Endothelial cell of umbilical vein (primary cell): Measurements from ENCODE around the gene KHK. TPM values are rescaled to one million over a fixed set of nuclear protein-coding genes. Genes with fewer than 3 reads are reported as not detected.

Experiments
- BruUV-seq: library from RNA; stranded (reverse); fragments of 400-500 nt; replicated peaks from 2 replicates; lab custom pipeline; 2021; lab: Mats Ljungman, UMichigan
- CTCF ChIA-PET: fragments of 300-600, 350-600 bp; sonication (Branson Sonifier 250); formaldehyde crosslinking; loops from one replicate; lab custom pipeline; 2021; ENCODE audit warnings: antibody characterized with exemption, inconsistent platforms; lab: Charles Lee
- POLR2A ChIA-PET: fragments of 300-600, 350-600 bp; sonication (Branson Sonifier 250); formaldehyde crosslinking; loops from one replicate; lab custom pipeline; 2021; ENCODE audit warnings: antibody characterized with exemption, inconsistent platforms; lab: Charles Lee
- DNase-seq: peaks from one replicate; pipeline ENCODE4 v3.0.0-alpha.2; 2011; ENCODE audit warnings: low read depth, low spot score
- FAIRE-seq: peaks from 2 replicates; lab custom pipeline; 2011; peaks lifted over from hg19 to GRCh38; lab: Jason Lieb, UNC
- H2AFZ ChIP-seq: 2 replicates; pipeline ENCODE4 v1.6.0; 2012; ENCODE audit warnings: low read depth, low read length, control low read depth, inconsistent platforms
- H3K27ac ChIP-seq: 2 replicates; pipeline ENCODE4 v1.5.1; 2011; ENCODE audit warnings: low read depth, mild to moderate bottlenecking, control low read depth, low read length, moderate library complexity; ENCODE audit not compliant: insufficient read depth
- H3K27me3 ChIP-seq, 2 experiments: 2 replicates each; pipeline versions ENCODE4 v1.6.0 to v1.6.1; 2011; ENCODE audit warnings: low read length in 2 of 2, mixed read lengths in 1 of 2; ENCODE audit not compliant: control insufficient read depth in 2 of 2, insufficient read depth in 2 of 2
- H3K36me3 ChIP-seq, 2 experiments: 2 replicates in 1 of 2; 3 replicates in 1 of 2; pipeline ENCODE4 v1.5.1; 2011; ENCODE audit warnings: low read length in 2 of 2, mild to moderate bottlenecking in 1 of 2, moderate library complexity in 1 of 2; ENCODE audit not compliant: control insufficient read depth in 2 of 2, insufficient read depth in 2 of 2; ENCODE audit errors: extremely low read depth in 1 of 2
- H3K4me1 ChIP-seq: 3 replicates; pipeline ENCODE4 v1.5.1; 2011; ENCODE audit warnings: mild to moderate bottlenecking, low read length; ENCODE audit not compliant: control insufficient read depth, insufficient read depth; ENCODE audit errors: extremely low read depth
- H3K4me2 ChIP-seq: 2 replicates; pipeline ENCODE4 v1.6.1; 2011; ENCODE audit warnings: low read length, control low read depth, mixed read lengths; ENCODE audit not compliant: insufficient read depth
- H3K4me3 ChIP-seq, 3 experiments: fragments of 200-600 bp in 1 of 3; sonication (generic), shearing (Covaris generic) in 1 of 3; replicated peaks in 1 of 3; 2 replicates each; pipeline ENCODE4 v1.5.1; 2011 to 2016; ENCODE audit warnings: control low read depth in 3 of 3, low read length in 3 of 3, mild to moderate bottlenecking in 2 of 3, inconsistent platforms in 1 of 3, low read depth in 1 of 3, moderate library complexity in 1 of 3; ENCODE audit not compliant: insufficient read depth in 1 of 3
- H3K79me2 ChIP-seq: 2 replicates; pipeline ENCODE4 v1.6.0; 2012; ENCODE audit warnings: low read length, inconsistent platforms; ENCODE audit not compliant: control insufficient read depth, insufficient read depth
- H3K9ac ChIP-seq: replicated peaks from 2 replicates; pipeline ENCODE3; 2011; ENCODE audit warnings: low read length, control low read depth; ENCODE audit not compliant: insufficient read depth; ENCODE audit errors: extremely low read depth
- H3K9me1 ChIP-seq: replicated peaks from 3 replicates; pipeline ENCODE4 v1.6.0; 2011; ENCODE audit warnings: mild to moderate bottlenecking, low read length; ENCODE audit not compliant: control insufficient read depth, insufficient read depth; ENCODE audit errors: extremely low read depth
- H3K9me3 ChIP-seq: replicated peaks from 2 replicates; pipeline ENCODE4 v1.5.1; 2012; ENCODE audit warnings: low read length, inconsistent platforms; ENCODE audit not compliant: control insufficient read depth, insufficient read depth
- H4K20me1 ChIP-seq: replicated peaks from 2 replicates; pipeline ENCODE3; 2011; ENCODE audit warnings: mild to moderate bottlenecking, low read length; ENCODE audit not compliant: control insufficient read depth, insufficient read depth; ENCODE audit errors: extremely low read depth
- GATA2 ChIP-seq: IDR thresholded peaks from 2 replicates; pipeline ENCODE4 v1.7.0; 2011; ENCODE audit warnings: low read depth, mild to moderate bottlenecking, moderate library complexity, mixed read lengths, low read length; ENCODE audit not compliant: insufficient read length, insufficient read depth
- JUN ChIP-seq: IDR thresholded peaks from 2 replicates; pipeline ENCODE4 v1.6.1; 2011; ENCODE audit warnings: borderline replicate concordance, low read depth; ENCODE audit not compliant: insufficient read length, insufficient read depth
- POLR2A ChIP-seq: IDR thresholded peaks from 2 replicates; pipeline ENCODE4 v1.6.1; 2012; ENCODE audit warnings: low read depth, mild to moderate bottlenecking, control low read depth, low read length
- POLR2AphosphoS5 ChIP-seq: IDR thresholded peaks from 2 replicates; pipeline ENCODE4 v1.6.1; 2012; ENCODE audit warnings: low read depth, mild to moderate bottlenecking, control low read depth, low read length, moderate library complexity; ENCODE audit not compliant: insufficient read depth
- dilution Hi-C: fragments of 300-500 bp; cut with MboI; formaldehyde crosslinking; loops from one replicate; pipeline ENCODE4 v1.15.0; 2019; ENCODE audit warnings: low sequenced_read_pairs; ENCODE audit not compliant: extremely low pct_ligation_motif_present
- intact Hi-C: fragments of 100-400 bp; cut with micrococcal nuclease; formaldehyde crosslinking; loops from one replicate; pipeline ENCODE4 v1.10.0; 2022
- polyA plus RNA-seq, 4 experiments: library from polyadenylated mRNA; depleted of rRNA in 3 of 4; stranded (reverse) in 3 of 4; unstranded in 1 of 4; fragments of >200 nt; gene quantifications; 2 replicates each; pipeline versions ENCODE4 v1.2.1 to v1.2.3, GENCODE V29; 2011 to 2012; ENCODE audit warnings: missing spikeins in 1 of 4
- total RNA-seq: library from RNA; stranded (reverse); gene quantifications from 2 replicates; pipeline ENCODE4 v1.2.3, GENCODE V29; 2021
- TF ChIP-seq, protein P1 (sequence below), 2 donors: IDR thresholded peaks; 1 replicate in 1 of 2; 2 replicates in 1 of 2; pipeline ENCODE4 v1.5.1; 2011; ENCODE audit warnings: low read length in 2 of 2, mild to moderate bottlenecking in 2 of 2, moderate library complexity in 2 of 2, control low read depth in 1 of 2, inconsistent platforms in 1 of 2, low read depth in 1 of 2; ENCODE audit not compliant: insufficient read depth in 1 of 2; ENCODE audit errors: extremely low read depth in 1 of 2

KHK gene
- total and polyA plus RNA-seq, 2 donors (not counting 3 experiments of a cell fraction or from before 2014, with no cell fraction given) = 2.9 to 4.4 TPM

DNA sequence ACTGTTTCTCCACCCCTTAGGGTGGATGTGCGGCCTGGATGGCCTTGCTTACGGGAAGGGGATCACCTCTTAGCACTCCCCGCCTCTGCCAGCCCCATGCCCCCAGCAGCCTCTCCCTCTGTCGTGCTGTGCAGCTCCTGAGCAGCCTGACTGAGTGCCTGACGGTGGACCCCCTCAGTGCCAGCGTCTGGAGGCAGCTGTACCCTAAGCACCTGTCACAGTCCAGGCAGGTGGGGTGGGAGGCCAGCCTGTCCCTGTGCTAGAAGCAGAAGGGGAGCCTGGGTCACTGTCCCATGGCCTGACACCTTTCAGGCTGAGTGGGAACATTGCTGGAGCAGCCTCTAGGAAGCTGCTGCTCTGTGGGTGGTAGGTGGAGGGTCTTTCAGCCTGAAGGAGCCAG is 48.6 kb upstream of the KHK start:
- ChIA-PET CTCF (interaction anchor here (0.5 to 7.0 kb wide), 4 partner anchors 47 to 192 kb away, joined by 3 to 30 read pairs (median 3); no protein-coding TSS in a partner anchor), POLR2A (no interaction called here)
- Histone ChIP-seq H3K4me2 (no peak overlapping the region), H3K9ac (no peak overlapping the region), H2AFZ (no peak overlapping the region), H3K36me3 (peaks cover 32 to 69% of the 10 kb centered on the region in 2 experiments), H3K4me3 (no peak overlapping the region), H4K20me1 (no peaks in the 10 kb centered on the region), H3K9me3 (no peaks in the 10 kb centered on the region), H3K9me1 (no peaks in the 10 kb centered on the region), H3K79me2 (peaks cover 22% of the 10 kb centered on the region), H3K27ac (no peak overlapping the region), H3K27me3 (no peaks in the 10 kb centered on the region), H3K4me1 (peaks cover 9% of the 10 kb centered on the region)
- TF ChIP-seq, protein P1, sequence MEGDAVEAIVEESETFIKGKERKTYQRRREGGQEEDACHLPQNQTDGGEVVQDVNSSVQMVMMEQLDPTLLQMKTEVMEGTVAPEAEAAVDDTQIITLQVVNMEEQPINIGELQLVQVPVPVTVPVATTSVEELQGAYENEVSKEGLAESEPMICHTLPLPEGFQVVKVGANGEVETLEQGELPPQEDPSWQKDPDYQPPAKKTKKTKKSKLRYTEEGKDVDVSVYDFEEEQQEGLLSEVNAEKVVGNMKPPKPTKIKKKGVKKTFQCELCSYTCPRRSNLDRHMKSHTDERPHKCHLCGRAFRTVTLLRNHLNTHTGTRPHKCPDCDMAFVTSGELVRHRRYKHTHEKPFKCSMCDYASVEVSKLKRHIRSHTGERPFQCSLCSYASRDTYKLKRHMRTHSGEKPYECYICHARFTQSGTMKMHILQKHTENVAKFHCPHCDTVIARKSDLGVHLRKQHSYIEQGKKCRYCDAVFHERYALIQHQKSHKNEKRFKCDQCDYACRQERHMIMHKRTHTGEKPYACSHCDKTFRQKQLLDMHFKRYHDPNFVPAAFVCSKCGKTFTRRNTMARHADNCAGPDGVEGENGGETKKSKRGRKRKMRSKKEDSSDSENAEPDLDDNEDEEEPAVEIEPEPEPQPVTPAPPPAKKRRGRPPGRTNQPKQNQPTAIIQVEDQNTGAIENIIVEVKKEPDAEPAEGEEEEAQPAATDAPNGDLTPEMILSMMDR (IDR thresholded peaks at IDR 0.05; ENCODE audit: extremely low read depth in 1 of 2, insufficient read depth in 1 of 2, low read depth in 1 of 2, low read length in 2 of 2) = no peak
- TF ChIP-seq POLR2AphosphoS5 = no peak
- TF ChIP-seq JUN = no peak
- no peak for TF ChIP-seq GATA2
- no peak for TF ChIP-seq POLR2A
- intact Hi-C loops (no loop called here), dilution Hi-C loops (no loop called here)
- no peak for FAIRE-seq
- no TSS peak for BruUV-seq
- no peak for DNase-seq
